HG03066 (cell line): ENCODE results near the gene ZNF607.

Experiments
- ATAC-seq: cut with Tn5 transposase; IDR thresholded peaks from one replicate; pipeline ENCODE4 v1.9.1; 2021; ENCODE audit warnings: low read depth; ENCODE audit not compliant: unreplicated experiment

ZNF607 gene

DNA sequence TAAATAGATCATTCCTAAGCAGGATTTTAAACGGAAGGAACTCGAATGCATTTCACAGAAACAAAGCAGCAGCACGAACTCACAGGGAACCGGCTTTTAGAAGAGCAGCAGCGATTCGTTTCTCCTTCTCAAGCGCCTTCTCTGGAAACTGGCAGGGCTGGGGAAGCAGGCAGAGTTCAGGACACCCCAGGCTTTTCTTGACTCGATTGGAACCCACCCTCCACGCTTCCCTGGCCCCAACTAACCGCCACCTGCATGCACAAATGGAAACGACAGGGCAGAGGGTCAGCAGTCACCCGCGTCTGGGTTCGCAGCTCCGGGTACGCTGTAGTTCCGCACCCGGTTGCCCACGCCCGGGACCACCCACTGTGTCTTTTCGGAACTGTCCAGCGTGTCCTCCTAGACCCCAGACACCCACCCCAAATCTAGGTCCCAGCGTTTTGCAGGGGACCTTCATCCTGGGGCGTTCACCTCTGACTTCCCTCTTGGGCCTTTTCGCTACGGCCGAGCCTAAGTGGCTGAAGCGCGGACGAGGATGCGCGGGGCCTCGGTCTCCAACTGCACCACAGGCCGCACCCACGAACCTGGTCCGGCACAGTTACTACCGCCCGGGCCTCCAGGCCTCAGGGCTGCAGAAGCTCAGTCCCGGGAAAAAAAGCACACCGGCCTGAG lies 64.8 kb downstream of the ZNF607 start:
- peak; percentile 37 for ATAC-seq

DNA sequence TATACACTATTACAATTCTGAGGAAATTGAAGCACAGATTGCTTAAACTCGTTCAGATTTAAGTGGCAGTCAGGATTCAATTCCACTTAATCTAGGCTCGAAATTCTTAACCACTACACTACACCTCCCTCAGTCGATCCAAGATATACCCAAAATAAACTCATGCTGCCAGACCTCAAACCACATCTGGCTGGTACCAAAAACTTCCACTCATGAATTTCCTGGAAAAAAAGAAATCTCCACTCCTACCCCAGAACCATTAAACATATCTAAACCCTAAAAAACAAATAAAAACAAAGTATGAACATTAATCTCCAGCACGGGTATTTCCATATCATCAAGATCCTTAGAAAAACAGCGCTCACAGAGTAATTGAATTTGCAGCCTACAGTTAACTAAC lies 65.4 kb downstream of the ZNF607 start:
- no peak for ATAC-seq
